HT-29 (cell line): ENCODE results near the gene NEK2. TPM values are rescaled to one million over a fixed set of nuclear protein-coding genes. Genes with fewer than 3 reads are reported as not detected.
"Not testable (repeated sequence)": the region's sequence is repeated elsewhere in the genome, so short reads cannot be mapped to it uniquely, and the experiment has no call there.

Experiments used
- DNase-seq: peaks from one replicate; pipeline ENCODE4 v3.0.0-alpha.2; 2015; ENCODE audit warnings: low spot score
- total RNA-seq: library from RNA; depleted of rRNA; stranded (reverse); fragments of >200 nt; shearing (Covaris generic); gene quantifications from 2 replicates; pipeline ENCODE4 v1.2.3, GENCODE V29; 2014

NEK2 gene
- total RNA-seq, 1 experiment from 2014 or later = 30.5 TPM

DNA sequence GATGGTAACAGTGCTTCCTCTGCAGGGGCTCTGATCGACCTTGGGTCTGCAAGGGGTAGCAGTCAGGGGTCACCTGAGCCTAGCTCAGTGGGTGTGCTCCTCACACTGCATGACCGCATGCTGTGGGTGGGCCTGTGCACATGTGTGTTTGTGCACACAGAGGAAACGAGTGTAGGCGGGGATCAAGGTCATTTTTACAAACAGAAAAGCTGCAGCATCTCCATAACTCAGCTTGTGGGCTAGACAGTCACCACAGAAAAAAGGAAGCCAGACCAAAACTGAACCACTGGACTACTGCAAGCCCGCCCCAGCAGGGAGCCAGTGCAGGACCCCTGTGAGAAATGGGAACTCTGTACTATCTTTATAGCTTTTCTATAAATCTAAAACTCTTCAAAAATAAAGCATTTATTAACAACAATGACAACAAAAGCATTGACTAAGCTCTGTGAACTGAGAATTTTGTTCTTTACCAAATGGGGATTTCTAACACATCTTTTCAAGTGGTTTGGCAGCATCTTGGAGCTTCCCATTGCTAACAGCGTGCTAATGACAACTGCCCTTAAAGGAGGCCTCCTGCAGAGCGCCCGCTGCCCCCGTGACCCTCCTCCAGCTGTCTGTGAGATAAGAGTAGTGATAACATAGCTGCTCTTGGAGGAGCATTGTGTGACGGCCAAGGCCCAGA lies 19.9 kb upstream of the NEK2 start:
- no peak for DNase-seq

DNA sequence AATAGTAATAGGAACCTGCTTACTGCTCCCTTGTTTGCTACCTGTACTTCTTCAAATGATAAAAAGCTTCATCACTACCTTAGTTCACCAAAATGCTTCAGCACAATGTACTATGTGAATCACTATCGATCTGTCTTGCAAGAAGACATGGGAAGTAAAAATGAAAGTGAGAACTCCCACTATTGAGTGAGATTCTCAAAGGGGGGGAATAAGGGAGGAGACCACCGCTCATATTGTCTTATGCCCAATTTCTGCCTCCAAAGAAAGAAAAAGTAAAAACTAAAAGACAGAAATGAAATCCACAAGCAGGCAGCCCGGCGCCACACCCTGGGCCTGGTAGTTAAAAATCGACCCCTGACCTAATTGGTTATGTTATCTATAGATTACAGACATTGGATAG lies 18.5 kb upstream of the NEK2 start:
- DNase-seq = not testable (repeated sequence)

DNA sequence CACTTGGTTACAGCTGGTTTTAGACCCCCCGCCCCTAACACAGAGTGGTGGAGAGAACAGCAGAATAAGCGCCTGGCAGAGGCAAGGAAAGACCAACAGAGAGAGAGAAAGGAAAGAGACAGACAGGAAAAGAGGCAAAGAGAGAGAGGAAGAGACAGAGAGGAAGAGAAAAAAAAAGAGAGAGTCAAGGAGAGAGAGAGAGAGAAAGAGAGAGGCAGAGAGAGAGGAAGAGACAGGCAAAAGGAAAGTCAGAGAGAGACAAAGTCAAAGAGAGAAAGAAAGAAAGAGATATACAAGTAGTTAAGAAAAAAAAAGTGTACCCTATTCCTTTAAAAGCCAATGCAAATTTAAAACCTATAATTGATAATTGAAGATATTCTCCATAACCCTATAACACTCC lies 13.0 kb upstream of the NEK2 start:
- no peak for DNase-seq

DNA sequence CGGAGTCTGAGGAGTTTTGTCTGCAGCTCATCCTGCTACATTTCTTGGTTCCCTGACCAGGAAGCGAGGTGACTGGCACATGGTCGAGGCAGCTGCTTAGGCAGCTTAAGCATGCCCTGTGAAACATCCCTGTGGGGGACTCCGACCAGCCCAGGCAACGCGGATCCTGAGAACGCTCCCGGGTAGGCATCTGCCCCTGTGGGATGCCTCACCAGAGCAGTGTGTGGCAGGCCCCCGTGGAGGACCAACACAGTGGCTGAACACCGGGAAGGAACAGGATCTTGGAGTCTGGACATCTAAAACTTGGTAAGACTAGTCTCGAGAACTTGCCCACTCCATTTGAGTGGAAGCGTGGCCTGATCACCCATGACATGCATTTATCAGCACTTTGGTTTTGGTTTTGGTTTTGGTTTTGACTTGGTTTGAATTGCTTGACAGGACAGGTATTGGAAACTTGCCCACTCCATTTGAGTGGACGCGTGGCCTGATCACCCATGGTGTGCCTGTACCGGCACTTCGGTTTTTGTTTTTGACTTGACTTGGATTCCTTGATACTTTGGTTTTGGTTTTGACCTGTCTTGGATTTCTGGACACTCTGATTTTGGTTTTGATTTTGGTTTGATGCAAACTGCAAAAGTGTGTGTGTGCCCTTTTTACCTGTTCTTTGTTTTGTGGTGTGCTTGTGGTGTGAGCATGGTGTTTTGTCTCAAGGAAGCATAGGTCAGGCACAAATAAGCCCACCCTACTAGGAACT lies 12.2 kb upstream of the NEK2 start:
- no peak for DNase-seq

DNA sequence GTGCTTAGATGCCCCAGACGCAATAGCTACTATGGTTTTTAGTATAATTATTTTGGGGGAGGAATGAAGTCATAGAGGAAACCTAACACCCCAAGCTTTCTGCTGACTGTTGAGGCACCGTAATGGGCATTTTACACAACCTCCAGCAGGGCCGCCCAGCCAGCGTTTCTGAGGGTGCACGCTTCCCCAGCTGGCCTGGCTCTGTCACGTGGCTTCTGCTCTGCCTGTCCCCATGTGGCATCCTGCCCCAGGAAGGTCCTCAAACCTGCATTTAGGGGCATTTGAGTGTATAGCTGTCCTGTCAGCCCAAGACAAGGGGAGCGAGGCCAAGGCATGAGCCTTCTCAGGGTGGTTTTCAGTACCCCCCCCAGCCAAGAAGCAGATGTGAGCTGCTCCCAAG lies 10.4 kb upstream of the NEK2 start:
- no peak for DNase-seq

DNA sequence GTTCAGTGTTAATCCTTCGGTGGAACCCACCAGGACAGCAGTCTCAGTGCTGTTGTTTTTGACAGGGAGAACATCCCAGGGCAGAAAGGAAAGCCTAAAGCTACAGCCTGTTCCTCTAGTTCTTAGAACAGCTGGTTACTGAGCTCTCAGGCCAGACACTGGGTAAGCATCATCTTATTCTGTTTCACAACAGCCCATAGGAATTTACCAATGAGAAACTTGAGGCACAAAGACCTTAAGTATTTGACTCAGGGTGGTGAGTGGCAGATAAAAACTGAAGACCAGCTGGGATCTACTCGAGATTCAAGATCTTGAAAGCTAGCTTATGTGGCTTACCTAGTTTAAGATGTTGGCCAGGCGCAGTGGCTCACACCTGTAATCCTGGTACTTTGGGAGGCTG lies 9.4 kb upstream of the NEK2 start:
- DNase-seq = no peak

DNA sequence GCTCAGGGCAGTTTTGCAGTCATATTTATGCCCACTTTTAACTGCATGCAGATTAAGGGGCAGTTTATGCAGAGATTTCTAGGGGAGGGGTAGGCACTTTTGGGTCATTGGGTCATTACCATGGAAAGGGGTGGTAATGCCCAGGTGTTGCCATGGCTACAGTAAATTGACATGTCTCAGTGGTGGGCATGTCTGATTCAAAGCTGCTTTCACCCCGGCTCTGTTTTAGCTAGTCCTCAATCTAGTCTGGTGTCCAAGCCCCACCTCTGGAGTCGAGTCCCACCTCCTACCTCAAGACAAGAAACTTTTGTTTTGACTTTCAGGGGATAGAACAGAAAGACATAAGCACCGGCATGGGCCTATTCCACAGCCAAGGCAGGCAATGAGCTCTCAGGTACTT lies 8.9 kb upstream of the NEK2 start:
- DNase-seq = no peak

DNA sequence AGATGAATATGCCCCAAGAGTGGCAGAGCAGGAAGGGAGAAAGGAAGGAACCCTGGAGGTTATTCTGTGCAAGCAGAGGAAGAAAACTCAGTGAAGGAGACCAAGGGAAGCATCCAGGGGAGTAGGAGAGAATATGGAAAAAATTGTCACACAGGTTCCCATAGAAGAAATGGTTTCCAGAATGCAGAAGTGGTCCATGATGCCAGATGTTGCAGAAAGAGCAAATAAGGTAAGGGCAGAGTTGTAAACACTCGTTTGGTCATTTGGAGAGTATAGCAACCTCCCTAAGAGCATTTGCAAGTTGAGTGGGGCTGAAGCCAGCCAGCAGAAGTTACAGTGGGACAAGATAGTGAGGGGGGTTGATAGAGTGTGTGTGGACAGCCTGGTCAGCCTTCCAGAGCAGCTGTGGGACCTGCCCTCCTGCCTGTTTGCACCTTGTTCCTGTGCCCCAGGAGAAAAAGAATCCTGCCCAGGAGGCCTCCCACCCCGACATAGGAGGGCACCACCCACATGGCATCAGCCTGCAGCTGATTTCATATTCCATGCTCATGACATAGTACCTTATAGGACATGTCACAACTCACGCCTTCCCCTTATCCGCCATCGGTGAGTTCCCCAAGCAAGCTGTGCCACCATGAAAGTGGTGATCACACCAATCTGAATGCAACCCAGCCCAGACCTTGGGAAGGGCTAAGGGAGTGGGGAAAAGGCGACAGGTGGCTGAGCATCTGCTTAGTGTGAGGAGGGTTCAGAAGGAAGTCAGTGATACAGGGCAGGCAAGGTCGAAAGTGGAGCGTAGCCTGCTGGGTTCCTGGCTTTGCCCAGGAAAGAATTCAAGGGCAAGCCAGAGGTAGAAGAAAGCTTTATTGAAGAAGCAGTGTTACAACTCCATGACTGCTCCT lies 8.2 kb upstream of the NEK2 start:
- DNase-seq = no peak

DNA sequence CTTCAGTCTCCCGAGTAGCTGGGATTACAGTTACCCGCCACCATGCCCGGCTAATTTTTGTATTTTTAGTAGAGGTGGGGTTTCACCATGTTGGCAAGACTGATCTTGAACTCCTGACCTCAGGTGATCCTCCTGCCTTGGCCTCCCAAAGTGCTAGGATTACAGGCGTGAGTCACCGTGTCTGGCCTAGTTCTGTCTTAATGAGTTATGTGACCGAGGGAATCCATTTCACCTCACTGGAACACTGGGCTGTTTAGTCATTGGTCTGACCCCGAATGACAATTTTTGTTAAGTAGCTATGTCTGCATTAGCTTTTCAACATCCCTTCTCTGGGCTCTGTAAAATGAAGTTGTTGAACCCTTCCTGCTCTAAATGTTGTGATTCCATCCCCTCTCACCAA lies 6.8 kb upstream of the NEK2 start:
- not testable (repeated sequence) for DNase-seq

DNA sequence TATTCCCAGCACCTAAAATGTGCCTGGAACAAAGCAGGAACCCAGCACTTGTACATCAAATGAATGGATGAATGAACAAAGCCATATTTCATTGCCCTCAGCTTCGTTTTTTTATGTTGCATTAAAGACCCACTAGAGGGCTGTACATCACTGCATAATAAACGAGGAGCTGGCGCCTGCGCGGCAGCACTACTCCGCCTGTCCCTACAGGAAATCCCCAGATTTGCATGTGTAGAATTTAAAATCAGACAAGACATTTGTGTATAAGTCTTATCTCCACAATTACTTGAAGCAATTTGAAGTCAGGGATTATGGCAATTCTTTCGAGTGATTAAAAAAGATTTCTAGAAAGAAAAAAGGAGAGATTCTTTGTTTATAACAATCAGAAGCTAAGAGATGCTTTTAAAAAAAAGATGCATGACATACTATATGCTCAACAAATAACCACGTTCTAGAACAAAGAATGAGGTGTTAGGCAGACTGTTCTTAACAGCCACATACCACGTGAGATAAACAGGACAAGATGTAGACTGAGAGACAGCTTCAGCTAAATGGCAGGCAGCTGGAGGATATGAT lies 5.4 kb upstream of the NEK2 start:
- DNase-seq = peak; percentile 87

DNA sequence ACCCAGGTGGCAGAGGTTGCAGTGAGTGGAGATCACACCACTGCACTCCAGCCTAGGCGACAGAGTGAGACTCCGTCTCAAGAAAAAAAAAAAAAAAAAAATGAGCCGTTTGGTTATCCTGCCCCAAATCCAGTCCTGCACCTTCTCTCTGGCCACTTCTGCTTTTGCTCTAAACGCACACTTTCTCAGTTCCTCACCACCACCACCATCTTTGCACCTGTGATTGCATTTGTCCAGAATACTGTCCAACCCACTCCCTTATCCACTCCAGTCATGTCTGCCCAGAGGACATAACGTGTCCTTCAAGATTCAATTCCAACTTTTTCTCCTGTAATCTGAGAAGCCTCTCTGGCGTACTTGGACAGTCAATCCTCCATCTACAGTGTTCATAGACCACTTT lies 2.2 kb upstream of the NEK2 start:
- DNase-seq = no peak

DNA sequence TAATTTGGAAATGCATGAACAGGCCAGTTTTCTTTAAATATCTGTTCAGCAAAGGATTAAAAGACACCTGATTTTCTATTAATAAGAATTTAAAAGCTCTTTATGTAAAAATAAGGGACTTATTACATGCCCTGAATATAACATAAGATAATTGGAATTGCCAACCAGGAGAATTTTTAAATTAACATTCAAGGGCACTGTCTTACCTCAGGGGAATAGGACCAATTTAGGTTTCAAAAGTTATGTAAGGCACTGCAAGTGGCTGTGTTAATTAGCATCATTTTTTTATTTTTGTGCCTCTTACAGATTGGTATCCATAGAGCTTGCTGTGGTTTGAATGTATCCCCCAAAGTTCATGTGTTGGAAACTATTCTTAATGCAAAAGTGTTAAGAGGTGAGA lies 1.3 kb upstream of the NEK2 start:
- DNase-seq = no peak

DNA sequence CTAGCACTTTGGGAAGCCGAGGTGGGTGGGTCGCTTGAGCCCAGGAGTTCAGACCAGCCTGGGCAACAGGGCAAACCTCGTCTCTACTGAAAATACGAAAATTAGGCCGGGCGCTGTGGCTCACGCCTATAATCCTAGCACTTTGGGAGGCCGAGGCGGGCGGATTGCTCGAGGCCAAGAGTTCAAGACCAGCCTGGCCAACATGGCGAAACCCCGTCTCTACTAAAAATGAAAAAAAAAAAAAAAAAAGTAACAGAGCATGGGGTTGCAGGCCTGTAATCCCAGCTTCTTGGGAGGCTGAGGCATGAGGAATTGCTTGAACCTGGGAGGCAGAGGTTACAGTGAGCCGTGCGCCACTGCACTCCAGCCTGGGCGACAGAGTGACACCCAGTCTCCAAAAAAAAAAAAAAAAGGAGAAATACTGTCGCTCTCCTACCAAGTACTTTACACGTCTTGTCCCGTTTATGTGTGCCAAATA lies 724 bp upstream of the NEK2 start:
- no peak for DNase-seq

DNA sequence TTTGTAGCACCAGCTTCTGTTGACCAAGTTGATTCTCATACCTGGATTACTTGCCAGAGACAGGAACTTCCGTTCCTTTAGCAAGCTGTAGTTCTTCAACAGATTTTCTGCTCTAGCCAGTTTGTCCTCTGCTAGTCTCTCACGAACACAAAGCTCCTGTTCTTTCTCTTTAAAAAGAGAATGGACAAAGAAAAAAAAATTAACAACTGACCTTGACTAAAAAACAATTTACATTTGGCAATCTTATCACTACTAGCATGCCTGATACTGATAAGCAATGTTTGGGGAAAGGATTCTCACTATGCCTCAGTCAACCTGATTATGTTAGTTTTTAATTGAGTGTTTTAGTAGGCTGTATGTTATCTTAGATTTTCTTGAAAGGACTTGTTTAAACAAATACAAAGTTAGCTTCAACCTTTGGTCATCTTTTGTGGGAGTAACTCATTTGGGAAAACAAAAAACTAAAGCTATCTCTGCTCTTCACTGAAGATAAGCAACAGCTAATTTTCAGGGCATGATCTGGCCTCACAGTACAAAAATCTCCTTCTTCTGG lies 8.3 kb downstream of the NEK2 start:
- no peak for DNase-seq

DNA sequence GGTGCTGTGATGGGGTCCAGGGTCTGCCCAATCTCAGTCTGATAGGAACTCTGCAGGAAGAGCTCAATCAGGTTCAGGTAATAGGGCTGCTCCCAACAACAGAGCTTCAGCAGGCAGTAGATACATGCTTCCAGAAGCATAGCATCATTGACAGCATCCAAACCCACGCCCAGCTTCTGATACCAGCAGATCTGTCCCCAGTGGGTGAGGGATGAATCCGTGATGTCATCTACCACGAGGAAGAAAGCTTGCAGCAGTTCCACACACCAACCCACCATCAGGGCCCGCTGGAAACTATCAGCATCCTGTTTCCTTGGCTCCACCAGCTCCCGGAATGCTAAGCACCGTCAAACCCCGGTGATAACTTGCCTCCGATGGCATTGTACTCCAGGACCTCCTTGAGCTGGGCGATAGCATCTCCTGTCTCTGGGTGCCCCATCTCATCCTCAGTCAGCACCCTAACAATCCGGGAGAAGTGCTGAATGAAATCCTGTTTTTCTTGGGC lies 14.7 kb downstream of the NEK2 start:
- DNase-seq = no peak

DNA sequence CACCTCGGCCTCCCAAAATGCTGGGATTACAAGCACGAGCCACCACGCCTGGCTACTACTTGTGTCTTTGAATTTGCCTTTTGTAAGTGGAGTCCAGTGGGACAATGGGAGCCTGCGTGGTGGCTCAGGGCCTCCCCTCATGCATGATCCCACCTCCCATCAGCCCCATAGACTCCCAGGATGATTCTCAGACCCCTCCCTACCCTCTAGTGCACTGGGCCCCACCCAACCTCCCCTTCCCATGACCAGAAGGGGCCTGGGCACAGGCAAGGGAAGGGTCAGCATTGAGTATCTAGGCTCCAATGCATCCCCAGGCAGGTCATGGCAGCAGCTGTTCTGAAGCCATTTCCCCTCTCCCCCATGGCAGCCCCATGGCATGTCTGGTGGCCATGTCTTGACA lies 18.7 kb downstream of the NEK2 start:
- no peak for DNase-seq

DNA sequence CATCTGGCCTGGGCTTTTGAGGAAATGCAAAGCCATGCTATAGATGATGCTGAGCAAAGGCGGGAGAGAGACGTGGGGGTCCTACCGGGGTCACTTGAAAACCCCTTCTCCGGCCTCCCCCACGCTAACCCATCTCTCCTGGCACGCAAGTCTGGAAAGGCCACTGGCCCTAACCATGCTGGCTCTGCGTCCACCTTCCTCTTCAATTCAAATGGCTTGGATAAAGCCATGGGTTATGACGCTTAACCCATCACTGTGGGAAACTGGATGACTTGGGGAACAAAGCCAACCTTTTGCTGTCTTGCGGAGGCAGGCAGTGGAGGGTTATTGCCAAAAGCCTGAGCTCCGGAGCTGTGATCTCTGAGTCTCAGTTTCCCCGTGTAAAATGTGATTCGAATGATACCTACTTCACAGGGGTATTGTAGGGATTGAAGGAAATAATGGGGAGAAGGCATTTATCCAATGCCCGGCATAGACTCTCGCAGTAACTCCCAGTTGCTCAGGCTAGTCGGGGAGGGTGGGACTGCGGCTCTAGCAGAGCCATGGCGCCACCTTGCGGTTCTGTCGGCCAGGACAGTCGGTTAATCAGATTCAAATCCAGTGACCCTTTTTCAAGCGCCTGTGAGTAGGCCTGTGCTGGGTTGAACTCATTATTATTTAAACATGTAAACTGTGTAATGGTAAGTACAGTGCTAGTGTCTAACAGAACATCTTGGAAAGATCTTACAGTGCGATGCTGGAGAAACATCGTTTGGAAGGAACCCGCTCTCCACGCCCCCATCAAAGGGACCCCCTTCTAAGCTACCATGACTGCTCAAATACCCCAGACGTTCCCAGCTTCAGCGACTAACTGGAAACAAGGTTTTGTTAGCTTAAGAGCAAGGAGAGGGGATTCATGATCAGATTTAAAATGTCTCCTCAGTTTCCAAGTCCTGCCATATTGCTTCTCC lies 20.3 kb downstream of the NEK2 start:
- peak; percentile 95 for DNase-seq

DNA sequence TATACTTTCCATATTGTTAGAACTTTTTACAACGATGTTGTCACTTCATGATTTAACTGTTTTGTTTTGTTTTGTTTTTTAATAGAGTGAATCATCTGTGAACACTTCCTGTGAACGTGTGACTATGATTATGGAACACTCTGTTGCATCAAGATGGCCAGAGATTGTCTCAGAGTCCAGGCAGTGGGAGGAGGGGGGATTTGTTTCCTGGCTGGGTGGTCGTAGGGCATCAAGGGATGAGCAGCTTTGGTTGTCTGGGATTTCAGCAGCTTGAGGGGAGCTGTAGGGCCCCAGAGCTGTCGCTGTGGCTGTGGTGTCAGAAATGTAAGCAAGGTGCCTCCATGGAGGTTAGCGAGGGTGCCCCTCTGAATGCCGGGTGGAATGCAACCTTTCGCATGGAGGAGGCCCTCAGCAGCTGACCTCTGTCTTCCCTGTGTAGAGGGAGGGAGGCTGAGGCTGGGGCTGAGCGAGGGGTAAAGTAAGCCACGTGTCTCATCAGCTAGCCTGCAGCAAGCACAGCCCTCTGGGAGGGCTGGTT lies 21.4 kb downstream of the NEK2 start:
- no peak for DNase-seq

DNA sequence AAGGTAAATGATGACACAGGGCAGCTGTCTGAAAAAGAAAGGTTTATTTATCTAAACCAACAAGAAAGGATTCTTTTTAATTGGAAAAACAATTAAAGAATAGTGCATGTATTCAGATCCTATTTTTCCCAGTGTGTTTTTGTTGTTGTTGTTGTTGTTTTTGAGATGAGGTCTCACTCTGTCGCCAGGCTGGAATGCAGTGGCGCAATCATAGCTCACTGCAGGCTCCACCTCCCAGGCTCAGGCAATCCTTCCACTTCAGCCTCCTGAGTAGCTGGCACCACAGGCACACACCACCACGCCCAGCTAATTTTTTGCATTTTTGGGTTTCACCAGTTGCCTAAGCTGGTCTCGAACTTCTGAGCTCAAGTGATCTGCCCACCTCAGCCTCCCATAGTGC lies 22.1 kb downstream of the NEK2 start:
- no peak for DNase-seq

DNA sequence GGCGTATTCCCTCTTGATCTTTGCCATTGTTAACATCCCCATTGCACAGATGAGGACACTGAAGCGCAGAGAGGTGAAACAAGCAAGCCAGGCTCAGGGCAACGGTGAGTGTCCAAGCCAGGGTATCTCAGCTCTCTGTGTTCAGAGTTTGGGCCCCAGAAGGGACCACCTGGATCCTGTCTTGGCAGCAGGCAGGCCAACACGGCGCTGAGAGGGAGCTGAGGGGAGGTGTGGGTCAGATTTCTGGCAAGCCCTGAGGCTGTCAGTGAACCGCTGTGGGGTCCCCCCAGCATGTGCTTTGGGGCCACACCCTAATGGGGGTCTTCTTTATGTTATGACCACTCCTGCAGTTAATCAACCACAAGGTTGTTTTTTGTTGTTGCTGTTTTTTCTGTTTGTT lies 23.1 kb downstream of the NEK2 start:
- DNase-seq = no peak
